Panc1 (cell line): ENCODE data around the gene SLTM. TPM values are rescaled to one million over a fixed set of nuclear protein-coding genes. Genes with fewer than 3 reads are reported as not detected.

Experiments used
- ATAC-seq: fragments of 200-7000 bp; cut with Tn5 transposase; 2 replicates; pipeline ENCODE4 v1.9.1; 2020; ENCODE audit warnings: mild to moderate bottlenecking, moderate library complexity
- BruUV-seq: library from RNA; stranded (reverse); fragments of 400-500 nt; replicated peaks from 2 replicates; lab custom pipeline; 2021; lab: Mats Ljungman, UMichigan
- CTCF ChIA-PET: fragments of 300-600 bp; sonication (Branson Sonifier 250); formaldehyde crosslinking; loops from one replicate; lab custom pipeline; 2022; ENCODE audit warnings: antibody characterized with exemption; lab: Charles Lee
- POLR2A ChIA-PET: fragments of 300-600 bp; sonication (Branson Sonifier 250); formaldehyde crosslinking; loops from one replicate; lab custom pipeline; 2022; ENCODE audit warnings: antibody characterized with exemption; lab: Charles Lee
- DNase-seq: peaks from one replicate; pipeline ENCODE4 v3.0.0-alpha.2; 2010; ENCODE audit warnings: low read depth, low spot score
- H3K27ac ChIP-seq: 2 replicates; pipeline ENCODE4 v1.5.1; 2011; ENCODE audit warnings: mild to moderate bottlenecking, low read length, inconsistent platforms
- H3K27me3 ChIP-seq: fragments of 200-500 bp; sonication (Bioruptor generic); 2 replicates; pipeline ENCODE4 v1.6.0; 2014; ENCODE audit warnings: low read length, inconsistent platforms; ENCODE audit not compliant: control insufficient read depth, insufficient read depth
- H3K36me3 ChIP-seq: fragments of 200-500 bp; sonication (Bioruptor generic); 2 replicates; pipeline ENCODE4 v1.5.1; 2014; ENCODE audit warnings: inconsistent platforms, mild to moderate bottlenecking, low read length, moderate library complexity; ENCODE audit not compliant: control insufficient read depth, insufficient read depth
- H3K4me1 ChIP-seq: 2 replicates; pipeline ENCODE4 v1.5.1; 2011; ENCODE audit warnings: inconsistent platforms, mild to moderate bottlenecking, low read length, moderate library complexity; ENCODE audit not compliant: control insufficient read depth, insufficient read depth
- H3K4me3 ChIP-seq, 2 experiments: 2 replicates each; pipeline ENCODE4 v1.5.1; 2011 to 2012; ENCODE audit warnings: low read depth in 2 of 2, low read length in 2 of 2, mild to moderate bottlenecking in 2 of 2, inconsistent platforms in 1 of 2, moderate library complexity in 1 of 2
- H3K9me3 ChIP-seq: fragments of 200-500 bp; sonication (Bioruptor generic); 2 replicates; pipeline ENCODE4 v1.5.1; 2014; ENCODE audit warnings: low read depth, mild to moderate bottlenecking, inconsistent platforms, low read length, moderate library complexity; ENCODE audit not compliant: control insufficient read depth, insufficient read depth
- CTCF ChIP-seq: fragments of 450-650 bp; IDR thresholded peaks from 2 replicates; pipeline ENCODE4 v1.5.1; 2017; ENCODE audit warnings: mild to moderate bottlenecking
- POLR2AphosphoS5 ChIP-seq: IDR thresholded peaks from 2 replicates; pipeline ENCODE4 v1.6.1; 2012; ENCODE audit warnings: mild to moderate bottlenecking, low read depth, low read length, moderate library complexity
- REST ChIP-seq, 2 experiments: IDR thresholded peaks; 2 replicates each; pipeline ENCODE4 v1.6.1; 2011 to 2012; ENCODE audit warnings: low read depth in 2 of 2, control low read depth in 1 of 2, low read length in 1 of 2, mild to moderate bottlenecking in 1 of 2, moderate library complexity in 1 of 2; ENCODE audit not compliant: insufficient read depth in 1 of 2
- SIN3A ChIP-seq: IDR thresholded peaks from 2 replicates; pipeline ENCODE4 v1.6.1; 2012; ENCODE audit warnings: low read depth, mild to moderate bottlenecking, low read length, moderate library complexity, borderline replicate concordance; ENCODE audit not compliant: insufficient read depth
- TCF7L2 ChIP-seq: IDR thresholded peaks from 2 replicates; pipeline ENCODE4 v1.6.1; 2011; ENCODE audit warnings: mild to moderate bottlenecking, low read depth, low read length, inconsistent platforms
- in situ Hi-C: cut with HindIII; loops from 2 replicates; pipeline ENCODE4 v1.10.0; 2016; ENCODE audit warnings: low sequenced_read_pairs, low pct_unique_long_range_greater_than_20kb
- intact Hi-C: fragments of 100-400 bp; cut with micrococcal nuclease; formaldehyde crosslinking; loops from one replicate; pipeline ENCODE4 v1.10.0; 2022; ENCODE audit not compliant: unreplicated experiment
- total RNA-seq: library from RNA; stranded (reverse); gene quantifications from one replicate; pipeline ENCODE4 v1.2.1, GENCODE V29; 2021; ENCODE audit not compliant: unreplicated experiment

Gene SLTM
- total RNA-seq, 1 experiment from 2014 or later: 75.7 TPM

GRCh38 chr15:58958811-58959210 lies 25.3 kb upstream of the SLTM start:
- intact Hi-C loops: no loop called here
- CTCF ChIA-PET: interaction anchor here (0.7 kb wide), 1 partner anchor 17 kb away, joined by 3 read pairs; no protein-coding TSS in a partner anchor
- H3K9me3 ChIP-seq: no peaks in the 10 kb centered on the region
- ATAC-seq (no peak), DNase-seq (no peak)
- POLR2A ChIA-PET: interaction anchor here (0.6 kb wide), 1 partner anchor 203 kb away, joined by 7 read pairs; no protein-coding TSS in a partner anchor
- no TSS peak for BruUV-seq
- H3K4me1 ChIP-seq: no peaks in the 10 kb centered on the region
- H3K27me3 ChIP-seq: no peaks in the 10 kb centered on the region
- no peak overlapping the region for H3K4me3 ChIP-seq
- H3K27ac ChIP-seq: no peak overlapping the region
- in situ Hi-C loops: no loop called here
- TF ChIP-seq TCF7L2: no peak
- no peak for TF ChIP-seq SIN3A
- no peak for TF ChIP-seq CTCF
- no peak for TF ChIP-seq POLR2AphosphoS5
- TF ChIP-seq REST (IDR thresholded peaks at IDR 0.05; ENCODE audit: insufficient read depth in 1 of 2, low read depth in 2 of 2, low read length in 1 of 2): no peak
- H3K36me3 ChIP-seq: no peaks in the 10 kb centered on the region

GRCh38 chr15:58957101-58957973 lies 23.9 kb upstream of the SLTM start:
- no peak overlapping the region; a peak in 1 of 4 replicates for H3K4me3 ChIP-seq
- no peaks in the 10 kb centered on the region for H3K4me1 ChIP-seq
- intact Hi-C loops: no loop called here
- in situ Hi-C loops: no loop called here
- no peak overlapping the region for H3K27ac ChIP-seq
- peak; percentile 94 for ATAC-seq
- H3K9me3 ChIP-seq: no peaks in the 10 kb centered on the region
- no peaks in the 10 kb centered on the region for H3K27me3 ChIP-seq
- TF ChIP-seq SIN3A (no peak), CTCF (peak; percentile 91)
- POLR2A ChIA-PET: interaction anchor here (0.6 kb wide), 1 partner anchor 27 kb away, joined by 3 read pairs; no protein-coding TSS in a partner anchor
- DNase-seq: peak; percentile 63
- H3K36me3 ChIP-seq: no peaks in the 10 kb centered on the region
- CTCF ChIA-PET: interaction anchor here (1.0 kb wide), 1 partner anchor 571 kb away, joined by 6 read pairs; no protein-coding TSS in a partner anchor
- BruUV-seq: no TSS peak
